HL-60 (cell line): ENCODE data around the gene HRCT1.

ENCODE experiments used
- DNase-seq, 2 experiments: peaks; one replicate each; pipeline ENCODE4 v3.0.0-alpha.2; 2010 to 2020; ENCODE audit warnings: low read depth in 1 of 2, low spot score in 1 of 2
- H3K27ac ChIP-seq: fragments of 250-450 bp; sonication (Bioruptor Pico); replicated peaks from 2 replicates; pipeline ENCODE4 v1.5.1; 2020; ENCODE audit warnings: mild to moderate bottlenecking, moderate library complexity
- H3K27me3 ChIP-seq: fragments of 250-450 bp; sonication (Bioruptor Pico); 2 replicates; pipeline ENCODE4 v1.5.1; 2021; ENCODE audit warnings: mild to moderate bottlenecking, moderate library complexity; ENCODE audit not compliant: insufficient read depth, poor library complexity, severe bottlenecking
- H3K4me3 ChIP-seq: replicated peaks from 2 replicates; pipeline ENCODE4 v1.5.1; 2011; ENCODE audit warnings: mild to moderate bottlenecking, control low read depth, low read length; ENCODE audit not compliant: insufficient read depth
- GABPA ChIP-seq: IDR thresholded peaks from 2 replicates; pipeline ENCODE4 v1.6.1; 2012; ENCODE audit warnings: low read depth
- POLR2AphosphoS5 ChIP-seq: IDR thresholded peaks from 2 replicates; pipeline ENCODE4 v1.6.1; 2012; ENCODE audit warnings: low read depth
- REST ChIP-seq: IDR thresholded peaks from 2 replicates; pipeline ENCODE4 v1.6.1; 2012; ENCODE audit warnings: low read depth; ENCODE audit not compliant: insufficient replicate concordance
- SPI1 ChIP-seq: IDR thresholded peaks from 2 replicates; pipeline ENCODE4 v1.6.1; 2012; ENCODE audit warnings: low read depth, mild to moderate bottlenecking, borderline replicate concordance
- TF ChIP-seq, protein P1 (sequence below): IDR thresholded peaks from one replicate; pipeline ENCODE4 v1.5.1; 2011; ENCODE audit warnings: low read length, control low read depth, inconsistent platforms; ENCODE audit not compliant: insufficient read depth

The HRCT1 gene

GRCh38 chr9:35917261-35917660, 11.3 kb downstream of the HRCT1 start:
- DNase-seq, result no peak
- H3K27me3 ChIP-seq, result no peaks in the 10 kb centered on the region
- no peak overlapping the region for H3K4me3 ChIP-seq
- H3K27ac ChIP-seq, result no peak overlapping the region
- no peak for TF ChIP-seq SPI1
- TF ChIP-seq, protein P1, sequence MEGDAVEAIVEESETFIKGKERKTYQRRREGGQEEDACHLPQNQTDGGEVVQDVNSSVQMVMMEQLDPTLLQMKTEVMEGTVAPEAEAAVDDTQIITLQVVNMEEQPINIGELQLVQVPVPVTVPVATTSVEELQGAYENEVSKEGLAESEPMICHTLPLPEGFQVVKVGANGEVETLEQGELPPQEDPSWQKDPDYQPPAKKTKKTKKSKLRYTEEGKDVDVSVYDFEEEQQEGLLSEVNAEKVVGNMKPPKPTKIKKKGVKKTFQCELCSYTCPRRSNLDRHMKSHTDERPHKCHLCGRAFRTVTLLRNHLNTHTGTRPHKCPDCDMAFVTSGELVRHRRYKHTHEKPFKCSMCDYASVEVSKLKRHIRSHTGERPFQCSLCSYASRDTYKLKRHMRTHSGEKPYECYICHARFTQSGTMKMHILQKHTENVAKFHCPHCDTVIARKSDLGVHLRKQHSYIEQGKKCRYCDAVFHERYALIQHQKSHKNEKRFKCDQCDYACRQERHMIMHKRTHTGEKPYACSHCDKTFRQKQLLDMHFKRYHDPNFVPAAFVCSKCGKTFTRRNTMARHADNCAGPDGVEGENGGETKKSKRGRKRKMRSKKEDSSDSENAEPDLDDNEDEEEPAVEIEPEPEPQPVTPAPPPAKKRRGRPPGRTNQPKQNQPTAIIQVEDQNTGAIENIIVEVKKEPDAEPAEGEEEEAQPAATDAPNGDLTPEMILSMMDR, result no peak
- no peak for TF ChIP-seq POLR2AphosphoS5
- no peak for TF ChIP-seq GABPA
- no peak for TF ChIP-seq REST

DNA sequence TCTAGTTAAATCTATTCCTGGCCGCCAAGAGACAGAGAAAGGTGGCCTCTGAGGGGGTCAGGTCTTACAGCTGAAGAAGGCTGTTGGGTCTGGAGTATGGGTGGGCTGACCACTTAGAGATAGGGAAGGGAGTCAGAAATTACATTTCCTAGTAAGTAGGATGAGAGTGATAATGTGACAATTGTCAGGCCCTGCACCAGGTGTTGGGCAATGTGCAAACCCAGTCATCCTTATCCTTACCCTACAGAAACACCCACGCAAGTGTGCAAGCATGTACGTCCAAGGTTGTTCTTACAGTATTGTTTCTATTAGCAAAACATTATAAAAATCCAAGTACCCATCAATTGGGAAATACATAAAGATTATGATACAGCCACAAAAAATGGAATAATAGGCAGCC, 12.8 kb downstream of the HRCT1 start:
- no peaks in the 10 kb centered on the region for H3K27me3 ChIP-seq
- no peak for DNase-seq
- no peak overlapping the region for H3K4me3 ChIP-seq
- TF ChIP-seq REST (no peak), POLR2AphosphoS5 (no peak), SPI1 (no peak), GABPA (no peak)
- TF ChIP-seq, protein P1, result no peak
- no peak overlapping the region for H3K27ac ChIP-seq

- no peak for DNase-seq
- Histone ChIP-seq H3K27me3 (no peaks in the 10 kb centered on the region), H3K4me3 (no peak overlapping the region), H3K27ac (no peak overlapping the region; the same call in 1 of the 2 replicates)
- no peak for TF ChIP-seq POLR2AphosphoS5
Measured at GRCh38 chr9:35919212-35920008, 13.4 kb downstream of the HRCT1 start.

DNA sequence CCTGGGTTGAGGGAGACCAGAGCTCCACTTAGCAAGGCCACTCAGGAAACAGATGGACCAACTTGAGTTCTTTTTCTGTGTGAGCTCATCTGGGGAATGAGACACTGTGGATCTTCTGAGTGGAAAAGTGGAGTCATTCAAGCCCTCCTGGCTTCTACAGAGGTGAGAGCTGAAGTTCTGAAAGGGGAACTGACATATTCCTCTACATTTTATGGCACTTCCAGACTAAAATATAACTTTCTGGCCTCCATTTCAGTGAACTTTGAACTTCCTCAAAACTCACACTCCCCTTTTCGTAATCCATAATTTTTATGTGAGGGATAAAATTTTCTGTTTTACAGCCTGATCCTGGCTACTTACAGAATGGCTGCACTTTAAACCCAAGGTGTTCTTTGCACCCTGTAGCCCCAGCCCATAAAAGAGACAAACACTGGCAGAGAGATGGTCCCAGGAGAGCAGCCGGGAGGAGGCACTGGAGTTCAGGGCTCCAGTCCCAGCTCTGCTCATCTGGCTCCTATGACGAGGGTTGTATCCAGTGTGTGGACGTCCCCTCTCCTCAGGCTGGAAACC, 14.1 kb downstream of the HRCT1 start:
- TF ChIP-seq GABPA (no peak), SPI1 (peak; percentile 68; the same call in 1 of the 2 replicates), REST (no peak)
- no peak overlapping the region; the same call in 1 of the 2 replicates for H3K27ac ChIP-seq
- H3K4me3 ChIP-seq, result no peak overlapping the region
- peak in 1 of 2 experiments; percentile 24 for DNase-seq
- no peaks in the 10 kb centered on the region for H3K27me3 ChIP-seq
